Stimulated activated CD8-positive, alpha-beta memory T cell treated with anti-CD3 and anti-CD28 coated beads, Interleukin-15, amount 100 ng/mL, for 24 hours (primary cell): ENCODE data around the gene UQCRQ.
"Not testable (repeated sequence)": the region's sequence is repeated elsewhere in the genome, so short reads cannot be mapped to it uniquely, and the experiment has no call there.

ENCODE experiments used
- DNase-seq: peaks from one replicate; pipeline ENCODE4 v3.0.0-alpha.2; 2020; ENCODE audit warnings: low read depth

Gene UQCRQ

GRCh38 chr5:132832612-132833011 lies 33.8 kb upstream of the UQCRQ start:
- no peak for DNase-seq

GRCh38 chr5:132834057-132834456 lies 32.4 kb upstream of the UQCRQ start:
- no peak for DNase-seq

GRCh38 chr5:132836852-132837251 lies 29.6 kb upstream of the UQCRQ start:
- no peak for DNase-seq

GRCh38 chr5:132837868-132838267 lies 28.6 kb upstream of the UQCRQ start:
- no peak for DNase-seq

GRCh38 chr5:132838516-132839282 lies 27.7 kb upstream of the UQCRQ start:
- DNase-seq, result no peak

- DNase-seq, result no peak
These were observed 26.8 kb upstream of the UQCRQ start for GRCh38 chr5:132839426-132840301.

- DNase-seq, result no peak
These were observed 26.1 kb upstream of the UQCRQ start for GRCh38 chr5:132840313-132840712.

- DNase-seq, result no peak
These were observed 25.5 kb upstream of the UQCRQ start for GRCh38 chr5:132840896-132841295.

- no peak for DNase-seq
These were observed 25.1 kb upstream of the UQCRQ start for GRCh38 chr5:132841305-132841704.

GRCh38 chr5:132848270-132848669 lies 18.2 kb upstream of the UQCRQ start:
- DNase-seq, result no peak

GRCh38 chr5:132849347-132849746 lies 17.1 kb upstream of the UQCRQ start:
- no peak for DNase-seq

- no peak for DNase-seq
These were observed 16.4 kb upstream of the UQCRQ start for GRCh38 chr5:132850066-132850465.

- no peak for DNase-seq
These were observed 13.1 kb upstream of the UQCRQ start for GRCh38 chr5:132853323-132853722.

GRCh38 chr5:132853790-132854189 lies 12.7 kb upstream of the UQCRQ start:
- DNase-seq, result no peak

- no peak for DNase-seq
These were observed 12.1 kb upstream of the UQCRQ start for GRCh38 chr5:132854301-132854700.

GRCh38 chr5:132854992-132855391 lies 11.4 kb upstream of the UQCRQ start:
- not testable (repeated sequence) for DNase-seq

GRCh38 chr5:132856011-132856410 lies 10.4 kb upstream of the UQCRQ start:
- DNase-seq, result no peak

GRCh38 chr5:132859889-132860437 lies 6.5 kb upstream of the UQCRQ start:
- no peak for DNase-seq

- no peak for DNase-seq
These were observed 5.7 kb upstream of the UQCRQ start for GRCh38 chr5:132860742-132861141.

- no peak for DNase-seq
These were observed 637 bp upstream of the UQCRQ start for GRCh38 chr5:132865668-132866341.

- DNase-seq, result no peak
These were observed 607 bp downstream of the UQCRQ start for GRCh38 chr5:132867046-132867451.

GRCh38 chr5:132868754-132869153 lies 2.3 kb downstream of the UQCRQ start:
- no peak for DNase-seq
